SH-SY5Y (cell line): ENCODE results near the gene PDGFA.

ENCODE experiments used
- GATA2 ChIP-seq: IDR thresholded peaks from 2 replicates; pipeline ENCODE4 v1.6.1; 2011; ENCODE audit warnings: mild to moderate bottlenecking, low read depth, low read length
- GATA3 ChIP-seq: IDR thresholded peaks from 2 replicates; pipeline ENCODE4 v1.6.1; 2011; ENCODE audit warnings: low read depth, mild to moderate bottlenecking, low read length, moderate library complexity

GRCh38 chr7:498678-499641 lies 20.7 kb downstream of the PDGFA start:
- TF ChIP-seq GATA2 (no peak), GATA3 (no peak)
